GM21786 (cell line): Measurements from ENCODE around the gene PAFAH2.

Source experiments
- ATAC-seq: cut with Tn5 transposase; IDR thresholded peaks from one replicate; pipeline ENCODE4 v1.9.1; 2021; ENCODE audit not compliant: unreplicated experiment

PAFAH2 gene

DNA sequence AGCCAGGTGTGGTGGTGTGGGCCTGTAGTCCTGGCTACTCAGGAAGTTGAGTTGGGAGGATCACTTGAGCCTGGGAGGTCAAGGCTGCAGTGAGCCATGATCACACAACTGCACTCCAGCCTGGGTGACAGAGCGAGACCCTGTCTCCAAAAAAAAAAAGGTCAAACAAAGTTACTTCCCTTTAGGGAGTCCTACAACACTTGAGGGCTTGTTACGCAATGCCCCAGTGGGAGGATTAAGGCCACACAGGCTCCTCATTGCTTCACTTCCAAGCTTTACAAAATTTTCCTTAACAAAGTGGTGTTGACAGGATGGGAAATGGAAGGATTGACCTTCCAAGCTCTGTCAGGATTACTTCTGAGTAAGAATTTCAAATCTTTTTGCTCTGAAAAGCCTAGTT lies 17.5 kb upstream of the PAFAH2 start:
- ATAC-seq = no peak

DNA sequence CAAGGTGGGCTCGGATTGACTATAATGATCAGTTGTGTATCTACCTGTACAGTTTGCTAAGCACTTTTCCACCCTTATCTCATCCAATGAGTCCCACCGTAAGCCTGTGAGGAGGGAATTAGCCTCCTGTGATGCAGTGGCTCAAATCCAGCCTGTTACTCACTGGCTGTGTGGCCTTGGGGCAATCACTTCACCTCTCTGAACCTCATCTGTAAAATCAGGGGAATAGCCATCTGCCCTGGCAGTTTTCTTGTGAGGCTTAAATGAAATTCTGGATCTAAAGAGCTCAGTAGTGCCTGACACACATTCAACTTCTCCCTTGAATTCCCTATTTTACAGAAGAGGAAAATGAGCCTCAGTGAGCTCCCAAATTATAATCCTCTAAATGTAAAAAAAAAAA lies 16.3 kb upstream of the PAFAH2 start:
- no peak for ATAC-seq

DNA sequence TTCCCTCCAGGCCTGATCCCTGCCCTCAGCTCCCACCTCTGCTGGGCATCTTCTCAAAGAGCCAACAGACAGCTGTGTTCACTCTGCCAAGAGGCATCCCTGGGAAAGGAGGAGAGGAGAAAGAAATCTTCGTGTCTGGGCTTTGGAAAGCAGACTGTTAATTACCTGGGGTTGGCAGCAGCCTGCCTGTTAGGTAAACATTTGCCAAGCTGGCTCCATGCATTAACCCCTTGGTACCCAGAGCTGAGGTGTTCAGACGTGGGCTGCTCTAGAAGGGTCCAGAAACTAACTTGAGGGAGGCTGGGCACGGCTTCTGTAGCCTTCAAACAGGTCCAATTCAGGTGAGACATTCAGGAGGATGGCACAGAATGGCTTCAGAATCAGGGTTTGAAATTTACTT lies 15.0 kb upstream of the PAFAH2 start:
- ATAC-seq = no peak

DNA sequence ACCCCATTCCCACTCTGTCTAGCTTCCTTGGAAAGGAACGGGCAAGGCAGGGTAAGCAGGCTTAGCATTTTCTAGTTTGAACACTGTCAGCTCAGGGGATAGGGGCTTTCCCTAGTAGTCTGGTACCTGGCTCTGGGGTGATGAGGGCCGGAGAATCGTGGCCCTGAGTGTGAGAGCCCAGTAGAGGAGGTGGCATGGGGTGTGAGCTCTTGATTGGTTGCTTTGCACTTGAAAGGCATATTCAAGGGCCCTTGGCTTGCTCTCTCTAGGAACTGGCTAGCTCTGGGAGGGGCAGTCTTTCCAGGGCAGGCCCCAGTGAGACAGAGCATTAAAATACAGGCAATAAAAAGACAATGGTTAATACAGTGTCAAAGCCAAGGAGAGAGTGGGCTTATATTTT lies 13.0 kb upstream of the PAFAH2 start:
- ATAC-seq = no peak

DNA sequence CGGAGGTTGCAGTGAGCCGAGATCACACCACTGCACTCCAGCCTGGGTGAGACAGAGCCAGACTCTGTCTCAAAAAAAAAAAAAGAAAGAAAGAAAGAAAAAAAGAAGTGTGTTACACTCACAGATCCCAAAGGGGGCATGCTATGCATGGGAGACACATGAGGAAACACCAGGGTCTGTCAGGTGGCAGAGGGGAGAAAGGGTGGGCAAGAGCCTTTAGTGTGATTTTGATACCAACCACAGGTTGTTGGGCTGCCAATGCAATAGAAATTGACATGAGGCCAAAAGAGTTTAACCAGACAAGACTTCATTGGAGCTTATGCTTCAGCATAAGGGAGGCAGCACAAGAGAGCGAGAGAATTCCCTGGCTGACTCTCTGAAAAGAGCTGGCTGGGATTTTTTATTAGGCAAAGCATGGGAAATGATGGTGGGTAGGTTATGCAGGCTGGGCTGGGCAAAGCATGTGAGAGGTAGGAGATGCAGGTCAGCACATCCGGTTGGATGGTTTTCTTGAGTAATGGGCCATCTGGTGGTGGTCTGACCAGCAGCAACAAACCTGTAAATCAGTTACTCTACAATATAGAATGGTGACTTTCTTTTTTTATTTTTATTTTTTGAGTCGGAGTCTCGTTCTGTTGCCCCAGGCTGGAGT lies 12.1 kb upstream of the PAFAH2 start:
- ATAC-seq = no peak

DNA sequence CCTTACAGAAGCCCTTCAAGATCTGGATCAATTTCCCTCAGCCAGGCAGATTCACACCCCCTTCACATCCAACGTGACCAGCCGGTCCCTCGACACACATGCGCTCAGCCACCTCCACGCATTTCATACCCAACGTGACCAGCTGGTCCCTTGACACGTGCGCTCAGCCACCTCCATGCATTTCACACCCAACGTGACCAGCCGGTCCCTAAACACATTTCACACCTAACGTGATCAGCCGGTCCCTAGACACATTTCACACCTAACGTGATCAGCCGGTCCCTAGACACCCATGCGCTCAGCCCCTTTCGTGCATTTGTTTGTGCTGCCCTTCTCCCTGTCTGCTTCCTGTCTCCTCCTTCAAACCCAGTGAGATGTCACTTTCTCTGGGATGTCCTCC lies 8.8 kb upstream of the PAFAH2 start:
- no peak for ATAC-seq

DNA sequence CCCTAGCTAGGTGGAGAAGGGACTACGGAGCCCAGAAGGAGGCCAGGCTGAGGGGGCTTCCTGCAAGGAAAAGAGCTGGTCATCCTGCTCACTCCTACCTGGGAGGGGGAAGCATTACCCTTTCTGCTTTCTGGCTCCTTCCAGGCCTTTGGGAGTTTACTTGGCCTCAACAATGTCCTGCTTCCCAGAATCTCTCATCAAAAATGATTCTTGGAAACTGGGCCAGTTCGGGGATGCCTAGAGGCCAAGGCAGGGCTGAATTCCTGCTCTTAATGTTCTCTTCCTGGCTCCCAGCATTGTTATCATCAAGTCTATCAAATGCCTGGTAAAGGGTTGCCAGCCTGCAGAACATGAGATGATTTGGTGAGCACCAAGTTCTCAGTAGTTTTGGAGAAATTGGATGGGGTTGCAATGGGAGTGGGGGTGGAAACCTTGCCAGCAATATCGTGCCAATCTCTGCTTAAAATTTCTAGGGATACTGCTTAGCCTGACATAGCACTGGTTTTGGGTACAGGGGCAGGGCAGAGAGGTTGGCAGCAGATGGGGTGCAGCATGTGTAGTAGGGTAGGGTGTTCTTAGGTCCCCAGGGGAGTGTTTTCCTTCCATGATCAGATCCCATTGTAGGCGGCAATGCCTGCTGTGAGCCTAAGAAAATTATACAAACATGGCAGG lies 7.7 kb upstream of the PAFAH2 start:
- no peak for ATAC-seq

DNA sequence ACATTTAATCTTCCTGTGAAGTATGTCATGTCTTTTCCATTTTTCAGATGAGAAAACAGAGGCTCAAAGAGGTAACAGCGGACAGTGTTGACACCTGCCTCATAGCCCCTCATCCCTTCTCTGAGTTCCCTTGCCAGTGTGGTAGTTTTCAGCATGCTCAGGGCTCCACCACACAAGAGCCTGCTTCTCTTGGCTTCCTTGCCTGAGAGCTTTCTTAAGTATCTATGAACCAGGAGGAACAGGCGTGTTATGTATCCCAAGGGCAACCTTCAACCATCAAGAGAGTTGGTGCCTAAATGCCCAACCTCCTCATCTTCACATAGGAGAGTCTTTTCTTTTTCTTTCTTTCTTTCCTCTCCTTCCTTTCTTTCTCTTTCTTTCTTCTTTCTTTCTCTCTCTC lies 5.9 kb upstream of the PAFAH2 start:
- ATAC-seq = no peak

DNA sequence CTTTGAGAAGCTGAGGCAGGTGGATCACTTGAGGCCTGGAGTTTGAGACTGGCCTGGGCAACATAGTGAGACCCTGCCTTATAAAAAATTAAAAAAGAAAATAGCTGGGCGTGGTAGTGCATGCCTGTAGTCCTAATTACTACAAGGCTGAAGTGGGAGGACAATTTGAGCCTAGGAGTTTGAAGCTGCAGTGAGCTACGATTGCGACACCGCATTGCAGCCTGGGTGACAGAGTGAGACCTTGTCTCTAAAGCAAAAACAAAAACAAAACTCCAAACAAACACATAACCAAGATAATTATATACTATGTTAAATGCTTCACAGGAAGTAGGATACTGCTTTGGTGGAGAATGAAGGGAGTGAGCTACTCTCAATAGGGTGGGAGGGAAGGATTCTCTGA lies 5.4 kb upstream of the PAFAH2 start:
- ATAC-seq = no peak

DNA sequence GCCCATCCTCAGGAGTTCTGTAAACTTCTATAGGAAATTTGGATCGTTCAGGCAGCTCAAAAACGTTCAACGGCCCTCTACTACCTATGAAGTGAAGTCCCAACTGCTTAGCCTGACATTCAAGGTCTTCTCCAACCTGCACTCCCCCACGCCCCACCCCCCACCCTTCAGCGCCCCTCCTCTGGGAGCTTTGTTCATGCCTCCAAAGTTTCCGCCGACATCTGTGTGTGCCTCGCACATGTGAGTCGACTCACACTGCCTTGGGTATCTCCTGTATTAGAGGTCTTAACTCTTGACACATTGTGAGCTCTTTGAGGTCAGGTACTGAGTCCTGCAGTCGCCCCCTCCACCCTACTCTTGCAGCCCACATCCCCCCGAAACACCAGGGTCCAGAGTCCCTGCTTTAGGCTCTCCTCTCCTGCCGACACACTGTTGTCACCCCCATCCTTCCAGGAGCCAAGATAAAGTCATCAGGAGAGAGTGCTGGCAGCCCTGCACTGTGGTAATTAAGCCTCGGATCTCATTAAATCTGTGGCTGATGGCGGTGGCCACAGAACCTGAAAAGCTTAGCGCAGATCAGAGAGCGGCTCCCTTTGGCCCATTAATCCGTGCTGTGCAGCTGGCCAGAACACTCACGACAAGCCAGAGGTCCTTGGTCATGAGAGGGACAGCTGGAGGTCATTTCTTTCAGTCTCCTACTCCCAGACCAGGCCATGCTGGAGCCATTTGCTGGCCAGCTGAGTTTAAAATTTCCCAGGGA lies 1.4 kb upstream of the PAFAH2 start:
- no peak for ATAC-seq

DNA sequence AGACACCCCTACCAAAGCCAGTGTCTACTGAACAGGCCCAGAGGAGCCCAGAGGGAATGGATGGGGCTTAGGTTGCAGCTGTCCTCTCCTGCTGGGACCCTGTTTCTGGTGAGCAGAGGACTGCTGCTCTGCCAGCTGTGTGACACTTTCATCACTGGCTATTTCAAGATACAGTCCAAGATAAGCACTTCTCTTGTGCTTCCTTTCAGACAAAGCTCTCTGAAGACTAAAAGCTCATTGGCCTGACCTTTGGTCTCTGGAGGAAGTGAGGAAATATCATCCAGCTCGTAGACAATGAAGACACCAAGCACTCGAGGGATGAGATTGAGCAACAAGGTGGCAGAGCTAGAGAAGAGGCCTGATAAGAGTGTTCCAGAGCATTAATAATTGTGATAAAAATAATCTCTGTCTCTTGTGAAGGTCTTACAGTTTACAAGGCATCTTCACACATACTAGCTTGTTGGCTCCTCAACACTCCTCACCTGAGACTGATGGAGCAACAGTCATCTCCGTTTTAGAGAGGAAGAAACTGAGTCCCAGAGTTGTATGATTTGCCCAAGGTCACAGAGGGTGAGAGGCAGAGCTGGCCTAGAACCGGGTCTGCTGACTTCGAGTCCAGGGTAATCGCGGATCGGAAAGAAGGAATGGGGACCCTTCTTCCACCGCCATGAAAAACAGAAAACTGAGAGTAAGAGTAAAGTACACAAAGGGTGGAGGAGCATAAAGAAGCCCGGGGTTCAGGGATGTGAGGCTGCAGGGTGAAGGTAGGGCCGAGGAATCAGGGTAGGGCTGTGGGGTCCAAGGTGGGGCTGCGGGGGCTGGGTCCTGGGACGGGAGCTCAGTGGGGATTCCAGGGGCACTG lies 666 bp downstream of the PAFAH2 start:
- no peak for ATAC-seq

DNA sequence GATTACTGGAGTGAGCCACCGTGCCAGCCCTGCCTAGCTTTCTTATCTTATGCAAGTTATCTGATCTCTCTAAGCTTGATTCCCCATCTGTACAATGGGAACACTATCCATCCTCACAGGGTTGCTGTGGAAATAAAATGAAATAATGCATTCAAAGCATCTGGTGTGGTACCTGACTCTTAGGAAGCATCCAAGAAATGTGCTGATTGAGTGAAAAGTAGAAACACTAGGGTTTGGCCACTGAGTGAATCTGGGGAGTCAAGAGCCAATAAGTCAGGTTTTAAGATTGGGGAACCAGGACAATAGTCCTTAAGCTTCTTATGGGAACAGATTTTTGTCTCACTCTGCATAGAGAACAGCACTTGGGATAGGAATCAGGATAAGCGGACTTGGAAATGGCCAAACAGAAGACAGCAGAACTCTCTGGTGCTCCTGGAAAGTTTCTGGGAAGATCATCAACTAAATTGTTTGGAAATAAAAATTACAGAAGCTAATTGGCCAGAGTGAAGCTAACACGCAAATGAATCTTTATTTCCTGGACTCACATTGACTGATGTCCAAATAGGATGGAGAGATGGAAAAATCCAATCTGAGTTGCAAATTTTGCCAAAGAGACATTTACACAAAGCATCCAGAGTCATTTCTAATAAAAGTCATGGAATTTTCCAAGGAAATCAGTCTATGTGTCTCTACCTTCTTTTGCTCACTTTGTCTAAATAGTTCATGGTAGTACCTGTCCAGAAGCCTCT lies 3.3 kb downstream of the PAFAH2 start:
- no peak for ATAC-seq

DNA sequence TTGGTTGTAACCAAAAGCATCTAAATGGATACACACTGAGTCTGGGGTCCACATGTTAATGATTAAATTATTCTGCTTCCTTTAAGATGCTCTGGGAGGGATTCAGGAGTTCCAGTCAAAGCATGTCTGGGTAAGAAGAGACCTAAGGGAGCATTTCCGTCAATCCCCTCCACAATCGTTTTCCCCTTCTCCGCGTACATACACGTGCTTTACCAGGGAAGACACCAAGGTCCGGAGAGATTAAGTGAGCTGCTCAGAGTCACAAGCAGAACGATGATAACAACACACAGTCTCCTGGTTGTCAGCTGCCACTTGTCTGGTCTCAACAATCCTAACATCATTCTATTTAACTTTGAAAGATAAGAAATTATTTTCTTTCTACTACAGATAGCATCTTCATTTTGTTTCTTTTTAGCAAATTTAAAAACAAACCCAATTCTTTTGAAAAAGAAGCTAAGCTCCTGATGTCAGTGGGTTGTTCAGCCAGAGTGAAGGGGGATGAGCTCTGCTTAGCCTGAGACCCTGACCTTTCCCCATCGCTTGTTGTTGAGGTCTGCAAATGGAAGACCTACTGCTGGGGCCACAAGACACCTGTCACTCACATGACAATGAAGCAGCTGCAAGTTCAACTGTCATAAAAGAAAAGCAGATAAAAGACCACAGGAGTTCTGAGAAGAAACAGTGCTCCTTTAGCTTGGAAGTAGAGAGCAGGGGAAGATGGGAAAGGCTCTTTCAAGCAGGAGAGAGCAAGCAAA lies 4.5 kb downstream of the PAFAH2 start:
- ATAC-seq = no peak

DNA sequence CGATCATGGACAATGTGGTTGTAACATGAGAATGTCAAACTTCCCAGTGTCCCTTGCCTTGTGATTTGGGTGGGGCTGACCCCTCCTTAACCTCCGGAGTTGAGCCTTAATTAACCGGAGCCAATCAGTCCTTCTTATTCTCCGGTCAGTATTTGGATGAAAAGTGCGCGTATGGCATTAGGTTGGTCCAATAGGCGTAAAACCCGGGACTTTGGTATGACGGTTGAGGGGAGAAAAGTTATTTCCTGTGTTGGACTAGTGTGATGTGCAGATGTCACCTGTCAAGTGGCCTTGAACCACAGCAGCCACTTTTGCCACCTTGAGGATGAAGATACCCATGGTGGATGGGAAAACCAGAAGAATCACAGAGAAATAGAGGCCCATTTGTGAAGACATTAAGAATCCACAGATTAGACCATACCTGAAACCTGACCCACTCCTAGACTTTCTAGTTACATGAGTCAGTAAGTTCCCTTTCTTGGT lies 5.1 kb downstream of the PAFAH2 start:
- ATAC-seq = no peak

DNA sequence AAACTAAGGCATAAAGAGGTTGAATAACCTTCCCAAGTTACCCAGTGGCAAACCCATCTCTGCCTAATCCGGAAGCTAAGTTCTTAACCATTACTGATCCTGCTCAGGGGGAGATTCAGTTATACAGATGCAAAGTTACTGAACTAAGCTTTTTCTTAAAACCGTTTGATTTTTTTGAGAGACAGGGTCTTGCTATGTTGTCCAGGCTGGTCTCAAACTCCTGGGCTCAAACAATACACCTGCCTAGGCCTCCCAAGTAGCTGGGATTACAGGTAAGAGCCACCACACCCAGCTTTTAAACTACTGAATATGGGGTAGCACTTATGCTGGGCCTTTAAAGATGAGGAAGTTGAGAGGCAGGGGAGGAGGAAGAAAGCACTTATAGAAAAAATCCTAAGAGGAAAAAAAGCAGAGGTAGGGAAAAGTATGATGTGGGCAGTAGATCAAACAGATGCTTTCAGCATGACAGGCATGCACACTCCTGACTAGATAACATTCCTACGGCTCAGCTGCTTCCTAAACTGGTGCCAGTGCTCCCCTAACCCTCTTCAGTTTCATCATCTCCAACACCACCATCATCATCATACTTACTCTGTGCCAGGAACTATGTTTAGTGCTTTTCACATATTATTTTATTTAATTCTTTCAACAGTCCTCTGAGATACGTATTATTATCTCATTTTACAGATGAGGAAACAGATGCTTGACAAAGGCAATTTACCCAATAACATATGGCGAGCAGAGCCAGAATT lies 5.8 kb downstream of the PAFAH2 start:
- ATAC-seq = no peak

DNA sequence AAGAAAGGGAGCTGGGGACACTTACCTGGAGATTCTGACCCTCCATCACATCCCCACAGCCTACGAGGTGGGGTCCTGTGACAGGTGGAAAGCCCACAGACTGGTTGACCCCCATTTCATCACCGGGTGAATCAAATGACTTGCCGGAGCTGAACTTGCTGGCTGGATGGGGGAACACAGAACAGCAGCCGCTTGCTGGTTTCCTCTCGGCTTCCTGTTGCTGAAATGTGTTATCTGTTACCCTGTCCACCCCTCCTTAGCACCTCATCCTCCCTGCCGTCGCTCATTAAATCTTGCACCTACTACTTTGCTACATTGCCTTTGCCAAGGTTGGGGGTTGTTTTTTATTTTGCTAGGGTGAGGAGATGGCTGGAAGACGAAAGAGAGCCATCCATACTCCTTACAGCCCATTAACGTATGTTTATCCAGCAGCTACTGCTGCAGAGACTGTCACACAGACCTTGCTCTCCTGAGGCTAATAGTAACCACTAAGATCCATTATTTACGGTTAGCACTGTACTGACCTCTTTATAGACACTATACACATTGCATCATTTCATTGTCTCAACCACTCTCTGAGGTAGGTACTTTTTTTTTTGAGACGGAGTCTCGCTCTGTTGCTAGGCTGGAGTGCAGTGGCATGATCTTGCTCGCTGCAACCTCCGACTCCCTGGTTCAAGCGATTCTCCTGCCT lies 7.0 kb downstream of the PAFAH2 start:
- no peak for ATAC-seq

DNA sequence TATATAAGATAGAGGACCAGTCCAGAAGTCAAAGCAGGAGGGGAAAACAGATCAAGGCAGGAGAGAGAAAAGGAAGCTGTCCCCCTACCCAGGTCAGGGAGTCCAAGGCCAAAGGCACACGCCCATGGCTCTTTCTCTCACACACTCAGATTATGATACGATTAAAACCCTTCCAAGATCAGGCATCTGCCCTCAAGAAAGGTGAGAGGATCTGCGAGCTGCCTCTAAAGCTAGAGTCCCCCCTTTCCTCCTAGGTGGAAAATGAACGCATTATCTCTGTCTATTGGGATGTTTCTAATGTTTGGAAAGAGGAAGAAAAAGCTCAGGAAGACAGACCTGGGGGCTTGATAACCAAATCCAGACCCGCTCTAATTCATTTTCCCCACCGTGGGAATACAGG lies 7.6 kb downstream of the PAFAH2 start:
- ATAC-seq = no peak

DNA sequence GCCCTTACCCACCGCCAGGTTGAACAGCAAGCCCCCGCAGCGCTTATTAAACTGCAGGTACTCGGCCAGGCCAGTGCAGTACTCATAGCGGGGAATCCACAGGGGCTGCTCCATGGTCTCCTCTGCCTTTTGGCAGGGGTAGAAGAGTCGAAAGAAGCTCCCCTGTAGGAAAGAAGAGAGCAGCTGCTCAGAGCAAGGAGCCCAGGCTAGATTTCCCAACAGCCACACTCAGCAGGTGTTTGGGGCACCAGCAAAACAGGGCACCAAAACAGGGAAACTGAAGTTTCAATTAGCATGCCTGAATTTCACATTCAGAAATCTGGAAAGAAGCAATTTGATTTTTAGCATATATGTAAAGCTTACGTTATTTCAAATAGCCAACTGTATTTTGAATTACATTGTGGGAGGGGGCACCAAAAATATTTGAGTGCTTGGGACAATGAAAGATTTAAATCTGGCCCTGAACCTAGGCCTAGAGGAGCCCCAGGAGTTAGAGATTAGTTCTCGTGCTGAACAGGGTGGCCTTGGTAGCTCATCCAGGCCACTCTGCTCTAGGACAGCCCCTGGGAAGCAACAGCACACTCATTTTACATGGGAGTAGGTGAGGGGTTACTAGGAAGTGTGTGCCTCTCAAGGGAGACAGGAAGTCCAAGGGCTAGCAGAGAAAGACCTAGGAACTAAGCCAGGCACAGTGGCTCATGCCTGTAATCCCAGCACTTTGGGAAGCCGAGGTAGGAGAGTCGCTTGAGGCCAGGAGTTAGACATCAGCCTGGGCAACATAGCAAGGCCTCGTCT lies 8.2 kb downstream of the PAFAH2 start:
- no peak for ATAC-seq
